Ascending aorta (tissue), 2 donors: ENCODE results near the gene RGS8. TPM values are rescaled to one million over a fixed set of nuclear protein-coding genes. Genes with fewer than 3 reads are reported as not detected.

ENCODE experiments used
- DNase-seq, 2 donors: peaks; one replicate each; pipeline ENCODE4 v3.0.0-alpha.2; 2019; ENCODE audit warnings: low spot score in 2 of 2
- H3K27ac ChIP-seq, 2 donors: fragments of 200-600 bp; sonication (generic); one replicate each; pipeline ENCODE4 v1.5.1; 2016 to 2017; ENCODE audit warnings: mild to moderate bottlenecking in 1 of 2
- H3K27me3 ChIP-seq: fragments of 200-600 bp; sonication (generic); one replicate; pipeline ENCODE4 v1.5.1; 2017
- H3K36me3 ChIP-seq, 2 donors: fragments of 200-600 bp; sonication (generic); one replicate each; pipeline ENCODE4 v1.5.1; 2016
- H3K4me1 ChIP-seq, 2 donors: fragments of 200-600 bp; sonication (generic); one replicate each; pipeline ENCODE4 v1.5.1; 2016 to 2017; ENCODE audit warnings: mild to moderate bottlenecking in 1 of 2
- H3K4me3 ChIP-seq, 2 donors: fragments of 200-600 bp; sonication (generic); one replicate each; pipeline ENCODE4 v1.5.1; 2016 to 2017; ENCODE audit warnings: mild to moderate bottlenecking in 1 of 2
- H3K9me3 ChIP-seq, 2 donors: fragments of 200-600 bp; sonication (generic); one replicate each; pipeline ENCODE4 v1.5.1; 2016
- intact Hi-C: fragments of 100-400 bp; cut with DNase I; formaldehyde crosslinking; loops from one replicate; pipeline ENCODE4 v1.15.1; 2023
- total RNA-seq: library from RNA; depleted of rRNA; stranded (reverse); fragments of >200 nt; gene quantifications from one replicate; pipeline ENCODE4 v1.1.0, GENCODE V29; 2016
- TF ChIP-seq, protein P1 (sequence below), 3 experiments: fragments of 200-600 bp in 2 of 3; fragments of 450-650 bp in 1 of 3; sonication (generic) in 2 of 3; IDR thresholded peaks; one replicate each; pipeline ENCODE4 v1.5.1; 2016 to 2019; ENCODE audit warnings: antibody characterized with exemption in 3 of 3, mild to moderate bottlenecking in 1 of 3, moderate library complexity in 1 of 3

Gene RGS8
- total RNA-seq, 1 donor from 2014 or later = not detected

DNA sequence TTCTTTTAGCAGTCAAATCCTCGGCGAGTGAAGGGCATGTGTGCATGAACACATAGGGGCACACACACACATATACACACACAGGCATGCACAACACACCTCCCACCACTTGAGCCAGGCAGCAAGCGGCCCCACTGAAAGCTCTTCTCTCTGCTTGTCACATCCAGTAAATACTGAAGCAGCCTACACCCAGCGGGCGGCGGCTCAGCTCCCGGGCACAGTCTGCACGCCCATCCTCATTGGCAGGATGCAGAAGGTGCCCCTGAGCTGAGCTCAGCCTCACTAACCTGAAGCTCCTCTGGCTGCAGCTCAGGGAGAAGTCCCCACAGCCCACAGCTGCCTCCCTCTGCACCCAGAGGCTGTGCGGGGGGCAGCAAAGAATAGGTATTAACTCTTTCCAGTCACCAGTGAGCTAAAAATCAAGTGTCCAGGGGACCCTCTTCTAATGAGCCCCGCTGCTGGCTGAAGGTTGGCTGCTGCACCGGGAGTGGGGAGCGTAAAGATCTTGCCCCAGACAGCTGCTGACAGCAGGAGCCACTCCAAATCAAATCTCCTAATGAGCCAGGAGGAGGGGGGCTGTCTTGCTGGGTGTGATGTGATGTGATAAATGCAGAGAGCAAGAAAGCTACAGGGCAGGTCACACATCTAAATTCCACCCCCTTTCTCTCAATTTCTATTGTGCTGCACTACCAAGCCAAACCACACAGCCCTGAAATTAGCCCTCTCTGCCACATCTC is 12.5 kb downstream of the RGS8 start:
- no peak overlapping the region for H3K27ac ChIP-seq
- TF ChIP-seq, protein P1, sequence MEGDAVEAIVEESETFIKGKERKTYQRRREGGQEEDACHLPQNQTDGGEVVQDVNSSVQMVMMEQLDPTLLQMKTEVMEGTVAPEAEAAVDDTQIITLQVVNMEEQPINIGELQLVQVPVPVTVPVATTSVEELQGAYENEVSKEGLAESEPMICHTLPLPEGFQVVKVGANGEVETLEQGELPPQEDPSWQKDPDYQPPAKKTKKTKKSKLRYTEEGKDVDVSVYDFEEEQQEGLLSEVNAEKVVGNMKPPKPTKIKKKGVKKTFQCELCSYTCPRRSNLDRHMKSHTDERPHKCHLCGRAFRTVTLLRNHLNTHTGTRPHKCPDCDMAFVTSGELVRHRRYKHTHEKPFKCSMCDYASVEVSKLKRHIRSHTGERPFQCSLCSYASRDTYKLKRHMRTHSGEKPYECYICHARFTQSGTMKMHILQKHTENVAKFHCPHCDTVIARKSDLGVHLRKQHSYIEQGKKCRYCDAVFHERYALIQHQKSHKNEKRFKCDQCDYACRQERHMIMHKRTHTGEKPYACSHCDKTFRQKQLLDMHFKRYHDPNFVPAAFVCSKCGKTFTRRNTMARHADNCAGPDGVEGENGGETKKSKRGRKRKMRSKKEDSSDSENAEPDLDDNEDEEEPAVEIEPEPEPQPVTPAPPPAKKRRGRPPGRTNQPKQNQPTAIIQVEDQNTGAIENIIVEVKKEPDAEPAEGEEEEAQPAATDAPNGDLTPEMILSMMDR (IDR thresholded peaks at IDR 0.05) = no peak
- intact Hi-C loops = loop anchor here (5.0 kb wide), 2 partner anchors 70 to 110 kb away; partner anchors contain the start of gene RGS16
- no peak for DNase-seq
- H3K27me3 ChIP-seq = no peaks in the 10 kb centered on the region
- H3K4me3 ChIP-seq = no peak overlapping the region
- H3K36me3 ChIP-seq = no peaks in the 10 kb centered on the region
- peaks cover 0 to 8% of the 10 kb centered on the region in 2 donors for H3K4me1 ChIP-seq
- no peaks in the 10 kb centered on the region for H3K9me3 ChIP-seq

- H3K4me3 ChIP-seq = no peak overlapping the region
- no peak for DNase-seq
- no peaks in the 10 kb centered on the region for H3K9me3 ChIP-seq
- no peaks in the 10 kb centered on the region for H3K36me3 ChIP-seq
- H3K27ac ChIP-seq = no peak overlapping the region
- intact Hi-C loops = loop anchor here (5.0 kb wide), 2 partner anchors 68 to 112 kb away; partner anchors contain the start of gene RGS16
- no peaks in the 10 kb centered on the region for H3K27me3 ChIP-seq
- TF ChIP-seq, protein P1 (IDR thresholded peaks at IDR 0.05) = no peak
- H3K4me1 ChIP-seq = peaks cover 0 to 8% of the 10 kb centered on the region in 2 donors
These were observed 14.2 kb downstream of the RGS8 start for GRCh38 chr1:182670032-182670749.

DNA sequence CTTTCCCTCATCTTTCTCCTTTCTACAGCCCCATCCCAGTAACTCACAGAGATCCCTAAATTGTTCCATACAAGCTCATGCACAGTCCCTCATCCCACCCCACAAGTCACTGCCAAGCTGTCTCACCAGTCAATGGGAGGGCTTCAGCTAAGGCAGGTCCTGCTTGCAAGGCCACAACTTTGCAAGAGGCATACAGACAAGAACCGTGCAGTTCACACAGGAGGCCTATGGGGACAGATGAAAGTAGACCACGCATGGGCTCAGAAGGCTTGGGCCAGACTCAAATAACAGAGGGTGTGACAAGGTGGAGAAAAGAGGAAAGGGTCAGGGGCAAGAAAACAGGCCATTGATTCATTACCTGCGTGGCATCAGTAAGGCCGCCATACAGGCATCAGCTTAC is 15.1 kb downstream of the RGS8 start:
- Histone ChIP-seq H3K4me3 (no peak overlapping the region), H3K27me3 (no peaks in the 10 kb centered on the region), H3K27ac (no peak overlapping the region), H3K9me3 (no peaks in the 10 kb centered on the region), H3K36me3 (no peaks in the 10 kb centered on the region), H3K4me1 (peaks cover 0 to 8% of the 10 kb centered on the region in 2 donors)
- intact Hi-C loops = no loop called here
- TF ChIP-seq, protein P1 (IDR thresholded peaks at IDR 0.05) = no peak
- no peak for DNase-seq

- Histone ChIP-seq H3K9me3 (no peaks in the 10 kb centered on the region), H3K4me1 (peaks cover 0 to 3% of the 10 kb centered on the region in 2 donors), H3K4me3 (no peak overlapping the region), H3K27ac (no peak overlapping the region), H3K27me3 (no peaks in the 10 kb centered on the region), H3K36me3 (no peaks in the 10 kb centered on the region)
- TF ChIP-seq, protein P1 (IDR thresholded peaks at IDR 0.05) = no peak
- intact Hi-C loops = no loop called here
- no peak for DNase-seq
These were observed 15.8 kb downstream of the RGS8 start for GRCh38 chr1:182668521-182669054.

GRCh38 chr1:182667848-182668505 is 16.4 kb downstream of the RGS8 start:
- no peaks in the 10 kb centered on the region for H3K36me3 ChIP-seq
- no peaks in the 10 kb centered on the region for H3K27me3 ChIP-seq
- no peaks in the 10 kb centered on the region for H3K9me3 ChIP-seq
- H3K4me1 ChIP-seq = no peaks in the 10 kb centered on the region
- H3K4me3 ChIP-seq = no peak overlapping the region
- H3K27ac ChIP-seq = no peak overlapping the region
- TF ChIP-seq, protein P1 (IDR thresholded peaks at IDR 0.05) = no peak
- intact Hi-C loops = no loop called here
- no peak for DNase-seq
